Fibroblast of villous mesenchyme (primary cell): ENCODE results near the gene INHBC. TPM values are rescaled to one million over a fixed set of nuclear protein-coding genes. Genes with fewer than 3 reads are reported as not detected.

Source experiments
- DNase-seq: peaks from one replicate; pipeline ENCODE4 v3.0.0-alpha.2; 2010; ENCODE audit warnings: low read depth
- H3K4me3 ChIP-seq: 2 replicates; pipeline ENCODE4 v1.5.1; 2011; ENCODE audit warnings: low read depth, mild to moderate bottlenecking, low read length
- total RNA-seq: library from RNA; depleted of rRNA; stranded (reverse); fragments of >200 nt; gene quantifications from 2 replicates; pipeline ENCODE4 v1.2.3, GENCODE V29; 2012
- TF ChIP-seq, protein P1 (sequence below): IDR thresholded peaks from 2 replicates; pipeline ENCODE4 v1.5.1; 2012; ENCODE audit warnings: low read depth, mild to moderate bottlenecking, low read length; ENCODE audit not compliant: insufficient read depth

The INHBC gene
- total RNA-seq, 1 donor = not detected

DNA sequence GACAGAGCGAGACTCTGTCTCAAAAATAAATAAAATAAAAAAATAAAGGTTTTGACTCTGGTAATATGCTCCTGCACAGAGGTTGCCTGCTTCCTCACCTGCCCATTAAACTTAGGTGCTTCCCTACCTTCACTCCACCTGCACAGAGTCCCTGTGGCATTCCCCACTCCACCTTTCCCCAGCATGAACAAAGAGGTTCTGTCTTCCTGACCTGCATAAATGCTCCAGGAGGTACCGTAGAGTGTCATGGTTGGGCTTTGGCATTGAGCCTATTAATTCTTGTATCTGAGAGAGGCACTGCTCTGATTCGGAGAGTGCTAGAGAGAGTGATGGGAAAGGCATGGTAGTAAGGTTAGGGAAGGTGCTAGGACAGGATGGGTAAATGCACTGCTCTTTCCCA lies 38.8 kb downstream of the INHBC start:
- H3K4me3 ChIP-seq = no peak overlapping the region
- no peak for DNase-seq
- TF ChIP-seq, protein P1, sequence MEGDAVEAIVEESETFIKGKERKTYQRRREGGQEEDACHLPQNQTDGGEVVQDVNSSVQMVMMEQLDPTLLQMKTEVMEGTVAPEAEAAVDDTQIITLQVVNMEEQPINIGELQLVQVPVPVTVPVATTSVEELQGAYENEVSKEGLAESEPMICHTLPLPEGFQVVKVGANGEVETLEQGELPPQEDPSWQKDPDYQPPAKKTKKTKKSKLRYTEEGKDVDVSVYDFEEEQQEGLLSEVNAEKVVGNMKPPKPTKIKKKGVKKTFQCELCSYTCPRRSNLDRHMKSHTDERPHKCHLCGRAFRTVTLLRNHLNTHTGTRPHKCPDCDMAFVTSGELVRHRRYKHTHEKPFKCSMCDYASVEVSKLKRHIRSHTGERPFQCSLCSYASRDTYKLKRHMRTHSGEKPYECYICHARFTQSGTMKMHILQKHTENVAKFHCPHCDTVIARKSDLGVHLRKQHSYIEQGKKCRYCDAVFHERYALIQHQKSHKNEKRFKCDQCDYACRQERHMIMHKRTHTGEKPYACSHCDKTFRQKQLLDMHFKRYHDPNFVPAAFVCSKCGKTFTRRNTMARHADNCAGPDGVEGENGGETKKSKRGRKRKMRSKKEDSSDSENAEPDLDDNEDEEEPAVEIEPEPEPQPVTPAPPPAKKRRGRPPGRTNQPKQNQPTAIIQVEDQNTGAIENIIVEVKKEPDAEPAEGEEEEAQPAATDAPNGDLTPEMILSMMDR = no peak

DNA sequence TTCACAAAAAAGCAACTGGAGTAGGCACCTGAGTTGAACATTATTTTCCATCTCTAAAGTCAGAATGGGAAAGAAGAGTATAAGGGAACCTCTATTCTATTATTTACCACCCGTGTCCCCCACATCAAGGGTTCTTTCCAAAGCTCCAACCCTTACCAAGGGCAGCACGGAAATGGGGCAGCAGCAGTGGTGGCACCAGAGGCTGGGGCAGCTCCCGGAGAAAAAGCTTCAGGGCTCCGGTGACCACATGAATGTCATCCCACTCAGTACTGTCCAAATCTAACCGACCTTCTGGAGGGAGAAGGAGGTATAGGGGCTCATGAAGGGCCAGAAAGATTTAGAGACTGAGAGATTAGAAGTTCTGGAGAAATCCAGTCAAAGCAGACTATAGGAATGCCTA lies 39.3 kb downstream of the INHBC start:
- no peak for DNase-seq
- no peak overlapping the region for H3K4me3 ChIP-seq
- TF ChIP-seq, protein P1 = no peak

DNA sequence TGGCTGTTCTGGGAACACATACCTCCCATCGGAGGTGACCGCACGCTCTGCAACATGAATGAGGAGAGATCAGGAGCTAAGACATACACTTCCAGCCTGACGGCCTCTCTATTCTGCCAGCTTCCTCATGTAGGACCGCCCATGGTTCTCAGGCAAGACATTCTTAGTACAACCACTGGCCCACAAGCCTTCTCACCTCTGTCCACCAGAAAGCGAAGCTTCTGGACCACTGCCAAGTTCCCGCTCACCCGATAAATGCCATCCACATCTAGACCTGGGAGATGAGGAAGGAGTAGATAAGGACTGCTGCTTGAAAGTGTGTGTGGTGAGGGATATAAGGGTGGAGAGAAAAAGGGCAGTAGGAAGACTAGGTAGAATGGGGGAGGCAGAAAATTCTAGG lies 39.8 kb downstream of the INHBC start:
- no peak overlapping the region for H3K4me3 ChIP-seq
- TF ChIP-seq, protein P1 = no peak
- DNase-seq = no peak

DNA sequence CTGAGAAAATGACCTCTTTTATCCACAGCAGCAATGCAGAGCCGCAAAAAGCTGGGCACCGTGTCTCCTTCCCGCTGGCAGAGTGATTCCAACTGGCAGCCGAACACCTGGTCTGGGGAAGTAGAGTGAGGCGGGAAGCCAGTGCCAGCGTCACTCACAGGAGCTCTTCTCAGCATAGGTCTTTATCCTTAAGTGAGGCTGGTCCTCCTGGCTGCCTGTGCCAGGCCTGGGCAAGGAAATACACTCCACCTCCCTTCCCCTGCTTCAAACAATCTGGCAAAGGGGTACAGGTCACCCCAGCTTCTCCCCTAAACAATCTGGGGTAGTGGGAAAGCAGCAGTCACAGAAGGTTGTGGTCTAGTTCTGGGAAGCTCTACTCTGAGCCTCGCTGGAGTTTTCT lies 40.3 kb downstream of the INHBC start:
- no peak for DNase-seq
- TF ChIP-seq, protein P1 = no peak

DNA sequence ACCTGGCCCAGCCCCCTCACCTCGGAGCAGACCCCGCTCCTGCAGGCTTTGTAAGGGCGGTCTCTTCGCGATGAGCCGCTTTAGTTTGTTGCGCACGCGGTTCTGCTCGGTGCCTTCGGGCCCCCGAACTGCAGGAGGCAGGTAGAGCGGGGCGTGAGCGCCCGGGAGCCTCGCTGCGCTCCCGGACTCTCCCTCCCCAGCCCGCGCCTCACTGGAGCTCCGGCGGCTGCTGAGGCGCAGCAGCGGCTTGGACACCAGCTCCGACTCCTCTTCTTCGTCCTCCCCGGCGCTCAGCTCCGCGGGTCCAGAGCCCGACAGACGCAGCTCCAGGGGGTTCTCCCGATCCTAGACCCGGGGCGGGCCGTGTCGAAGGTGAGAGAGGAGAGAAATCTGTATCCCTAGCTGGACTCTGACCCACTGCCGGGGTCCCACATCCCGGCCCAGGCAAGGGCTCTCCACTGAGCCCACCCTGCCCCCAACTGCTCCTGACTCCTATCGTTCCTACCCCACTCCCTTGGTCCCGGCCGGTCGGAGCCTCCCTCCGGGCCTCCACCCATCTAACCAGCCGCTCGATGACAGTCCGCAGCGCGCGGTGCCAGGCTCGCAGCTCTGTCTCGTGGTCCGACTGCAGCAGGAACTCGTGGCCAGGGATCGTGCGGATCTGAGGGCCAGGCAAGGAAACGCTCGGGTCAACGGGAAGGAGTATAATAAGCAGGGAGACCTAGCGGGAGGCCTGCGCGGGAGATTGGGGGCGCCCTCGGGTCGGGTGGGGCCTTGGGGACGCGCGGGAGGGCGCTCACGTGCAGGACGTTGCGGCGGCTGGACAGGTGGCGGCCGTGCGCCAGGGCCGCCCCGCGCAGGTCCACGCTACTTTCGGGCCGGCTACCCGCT lies 40.9 kb downstream of the INHBC start:
- peak; percentile 39 for DNase-seq
- TF ChIP-seq, protein P1 = no peak
- H3K4me3 ChIP-seq = peak overlapping the region; percentile 32

More for the DNA sequence above, 40.3 kb downstream of the INHBC start:
- H3K4me3 ChIP-seq = no peak overlapping the region

DNA sequence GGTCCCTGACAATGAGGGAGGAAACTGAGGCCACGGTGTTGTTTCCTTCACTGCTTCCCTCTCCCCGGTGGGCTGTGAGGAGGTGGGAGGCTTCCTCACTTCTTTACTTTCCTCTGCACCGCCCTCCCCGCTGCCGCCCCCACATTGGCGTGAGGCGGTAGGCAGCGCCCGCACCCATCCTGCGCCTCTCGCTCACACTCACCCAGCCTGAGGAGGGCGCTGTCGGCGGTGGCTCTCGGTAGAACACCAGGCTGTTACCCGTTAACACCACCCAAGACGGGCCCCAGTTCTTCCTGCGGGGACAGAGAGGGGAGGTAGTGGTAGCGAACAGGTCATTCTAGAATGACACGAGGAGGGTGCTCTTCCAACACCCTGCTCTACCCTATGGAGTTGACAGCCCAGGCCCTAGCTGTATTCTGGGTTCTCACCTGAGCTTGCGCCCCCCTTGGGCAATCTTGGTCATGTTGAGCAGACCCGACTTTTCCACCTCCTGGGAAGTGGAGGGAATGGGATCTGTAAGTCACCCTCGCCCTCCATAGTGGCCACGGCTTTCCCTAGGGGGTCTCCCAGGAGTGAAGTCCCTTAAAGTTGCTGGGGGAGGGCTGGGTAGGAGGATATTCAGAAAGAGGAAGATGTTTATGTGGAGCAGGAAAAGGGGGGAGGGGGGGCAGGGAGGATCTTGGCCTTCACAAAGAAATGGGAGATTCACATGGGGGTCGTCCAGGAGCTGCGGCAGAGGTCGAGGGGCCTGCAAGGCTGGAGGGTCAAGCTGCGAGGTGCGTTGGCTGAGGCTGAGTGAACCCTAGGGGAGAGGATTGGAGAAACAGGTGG lies 41.8 kb downstream of the INHBC start:
- no peak overlapping the region for H3K4me3 ChIP-seq
- TF ChIP-seq, protein P1 = no peak
- no peak for DNase-seq
